Osteoblast (primary cell): ENCODE measurements around the gene RBM39. TPM values are rescaled to one million over a fixed set of nuclear protein-coding genes. Genes with fewer than 3 reads are reported as not detected.
A peak's percentile ranks its signal among the peaks of the same experiment; 100 is the strongest.

ENCODE experiments used
- DNase-seq: peaks from one replicate; pipeline ENCODE4 v3.0.0; 2011; ENCODE audit warnings: low spot score, mixed read lengths; ENCODE audit not compliant: insufficient read length; ENCODE audit errors: missing footprints
- H2AFZ ChIP-seq: 2 replicates; pipeline ENCODE4 v1.6.0; 2011; ENCODE audit warnings: mild to moderate bottlenecking, low read length
- H3K27ac ChIP-seq: 2 replicates; pipeline ENCODE4 v1.5.1; 2011; ENCODE audit warnings: mild to moderate bottlenecking, low read depth, low read length, moderate library complexity
- H3K27me3 ChIP-seq: 2 replicates; pipeline ENCODE4 v1.6.0; 2012; ENCODE audit warnings: mild to moderate bottlenecking, control low read depth, inconsistent platforms, low read length, moderate library complexity; ENCODE audit not compliant: insufficient read depth
- H3K36me3 ChIP-seq: 2 replicates; pipeline ENCODE4 v1.5.1; 2011; ENCODE audit warnings: mild to moderate bottlenecking, low read length, control low read depth, moderate library complexity; ENCODE audit not compliant: insufficient read depth
- H3K4me1 ChIP-seq: 2 replicates; pipeline ENCODE4 v1.5.1; 2011; ENCODE audit warnings: mild to moderate bottlenecking, low read length, control low read depth, moderate library complexity; ENCODE audit not compliant: insufficient read depth
- H3K4me2 ChIP-seq: 2 replicates; pipeline ENCODE4 v1.6.0; 2011; ENCODE audit warnings: mild to moderate bottlenecking, low read length; ENCODE audit not compliant: insufficient read depth
- H3K4me3 ChIP-seq: fragments of 200-600 bp; sonication (generic); 3 replicates; pipeline ENCODE4 v1.5.1; 2012; ENCODE audit warnings: mild to moderate bottlenecking, low read length, inconsistent platforms; ENCODE audit not compliant: insufficient read depth
- H3K79me2 ChIP-seq: 2 replicates; pipeline ENCODE4 v1.6.0; 2012; ENCODE audit warnings: mild to moderate bottlenecking, low read length, control low read depth, inconsistent platforms; ENCODE audit not compliant: insufficient read depth
- H3K9me3 ChIP-seq: 2 replicates; pipeline ENCODE4 v1.5.1; 2011; ENCODE audit warnings: low read depth, low read length, control low read depth
- H4K20me1 ChIP-seq: 2 replicates; pipeline ENCODE4 v1.6.0; 2012; ENCODE audit warnings: mild to moderate bottlenecking, low read length, control low read depth; ENCODE audit not compliant: insufficient read depth
- total RNA-seq: library from RNA; depleted of rRNA; stranded (reverse); fragments of >200 nt; gene quantifications from 2 replicates; pipeline ENCODE4 v1.2.3, GENCODE V29; 2012
- TF ChIP-seq, protein P1 (sequence below): IDR thresholded peaks from 2 replicates; pipeline ENCODE4 v1.5.1; 2011; ENCODE audit warnings: mild to moderate bottlenecking, low read depth, low read length, moderate library complexity; ENCODE audit errors: extremely low read depth

RBM39 gene
- total RNA-seq, 1 donor, result 300 TPM

DNA sequence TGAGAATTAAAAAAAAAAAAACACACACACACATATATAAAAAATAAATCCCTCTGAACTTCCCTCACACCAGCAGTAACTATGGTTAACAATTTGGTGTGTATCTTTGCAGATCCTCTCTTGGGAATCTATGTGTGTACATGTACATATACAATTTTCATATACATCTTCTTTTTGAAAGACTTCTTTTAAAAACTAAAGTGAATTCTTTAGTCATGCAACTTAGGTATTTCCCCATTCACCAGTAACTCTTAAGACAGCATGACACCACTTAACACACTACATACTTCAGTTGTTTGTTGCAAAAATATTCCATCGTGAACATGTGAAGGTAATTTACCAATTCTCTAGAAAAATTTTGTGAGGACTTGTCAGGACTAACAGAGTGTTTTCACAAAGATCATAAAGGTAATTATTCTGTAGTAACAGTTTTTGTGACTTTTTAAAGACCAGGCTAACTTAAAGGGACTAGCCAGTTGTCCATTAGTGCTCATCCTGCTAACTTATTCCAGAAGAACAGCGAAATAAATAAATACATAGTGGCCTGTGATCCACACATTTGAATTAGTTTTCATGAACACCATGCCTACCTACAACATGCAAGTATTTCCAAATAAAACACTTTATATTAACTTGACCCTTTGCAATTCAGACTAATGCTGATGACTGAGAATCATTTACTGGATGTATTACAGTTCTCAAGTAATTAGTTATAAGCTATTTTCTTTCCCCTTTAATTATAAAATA, 12.1 kb downstream of the RBM39 start:
- DNase-seq, result no peak
- peaks cover 77% of the 10 kb centered on the region for H4K20me1 ChIP-seq

DNA sequence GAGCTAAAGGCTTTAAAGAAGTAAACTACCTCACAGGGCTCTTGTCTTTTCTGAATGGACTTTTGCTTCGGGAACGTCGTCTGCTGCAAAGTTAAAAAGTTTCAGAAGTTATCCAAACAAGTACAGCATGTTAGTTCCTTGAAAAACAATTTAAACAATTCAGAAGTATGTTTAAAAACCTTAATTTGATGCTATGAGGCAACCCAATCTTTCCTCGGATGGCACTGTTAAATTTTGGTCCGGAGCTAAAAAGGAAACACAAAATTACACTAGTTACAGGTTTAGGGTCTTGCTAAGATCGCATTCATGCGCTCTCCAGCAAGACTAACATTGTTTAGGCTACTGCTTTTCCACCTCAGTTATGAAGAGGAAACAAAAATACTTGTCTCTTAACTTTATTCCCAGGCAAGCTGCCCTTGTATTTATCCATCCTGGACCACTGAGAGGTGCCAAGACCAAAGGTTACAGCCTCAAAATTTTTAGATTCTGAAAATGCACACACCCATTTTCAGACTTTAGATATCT, 12.7 kb downstream of the RBM39 start:
- Histone ChIP-seq H3K4me2 (peak overlapping the region; percentile 3), H3K4me1 (peaks cover 21% of the 10 kb centered on the region), H3K79me2 (peaks cover 97% of the 10 kb centered on the region), H2AFZ (no peak overlapping the region), H4K20me1 (peaks cover 73% of the 10 kb centered on the region), H3K4me3 (no peak overlapping the region), H3K27me3 (no peaks in the 10 kb centered on the region), H3K27ac (peak overlapping the region; percentile 5), H3K9me3 (no peaks in the 10 kb centered on the region), H3K36me3 (peaks cover 95% of the 10 kb centered on the region)
- TF ChIP-seq, protein P1, sequence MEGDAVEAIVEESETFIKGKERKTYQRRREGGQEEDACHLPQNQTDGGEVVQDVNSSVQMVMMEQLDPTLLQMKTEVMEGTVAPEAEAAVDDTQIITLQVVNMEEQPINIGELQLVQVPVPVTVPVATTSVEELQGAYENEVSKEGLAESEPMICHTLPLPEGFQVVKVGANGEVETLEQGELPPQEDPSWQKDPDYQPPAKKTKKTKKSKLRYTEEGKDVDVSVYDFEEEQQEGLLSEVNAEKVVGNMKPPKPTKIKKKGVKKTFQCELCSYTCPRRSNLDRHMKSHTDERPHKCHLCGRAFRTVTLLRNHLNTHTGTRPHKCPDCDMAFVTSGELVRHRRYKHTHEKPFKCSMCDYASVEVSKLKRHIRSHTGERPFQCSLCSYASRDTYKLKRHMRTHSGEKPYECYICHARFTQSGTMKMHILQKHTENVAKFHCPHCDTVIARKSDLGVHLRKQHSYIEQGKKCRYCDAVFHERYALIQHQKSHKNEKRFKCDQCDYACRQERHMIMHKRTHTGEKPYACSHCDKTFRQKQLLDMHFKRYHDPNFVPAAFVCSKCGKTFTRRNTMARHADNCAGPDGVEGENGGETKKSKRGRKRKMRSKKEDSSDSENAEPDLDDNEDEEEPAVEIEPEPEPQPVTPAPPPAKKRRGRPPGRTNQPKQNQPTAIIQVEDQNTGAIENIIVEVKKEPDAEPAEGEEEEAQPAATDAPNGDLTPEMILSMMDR, result no peak
- DNase-seq, result no peak

More for the DNA sequence above, 12.1 kb downstream of the RBM39 start:
- H3K4me2 ChIP-seq, result peak overlapping the region; percentile 11
- TF ChIP-seq, protein P1, result no peak
- peaks cover 27% of the 10 kb centered on the region for H3K4me1 ChIP-seq
- no peaks in the 10 kb centered on the region for H3K27me3 ChIP-seq
- peaks cover 95% of the 10 kb centered on the region for H3K36me3 ChIP-seq
- peaks cover 97% of the 10 kb centered on the region for H3K79me2 ChIP-seq
- H3K27ac ChIP-seq, result peak overlapping the region; percentile 3
- H3K4me3 ChIP-seq, result no peak overlapping the region
- H2AFZ ChIP-seq, result no peak overlapping the region
- H3K9me3 ChIP-seq, result no peaks in the 10 kb centered on the region

DNA sequence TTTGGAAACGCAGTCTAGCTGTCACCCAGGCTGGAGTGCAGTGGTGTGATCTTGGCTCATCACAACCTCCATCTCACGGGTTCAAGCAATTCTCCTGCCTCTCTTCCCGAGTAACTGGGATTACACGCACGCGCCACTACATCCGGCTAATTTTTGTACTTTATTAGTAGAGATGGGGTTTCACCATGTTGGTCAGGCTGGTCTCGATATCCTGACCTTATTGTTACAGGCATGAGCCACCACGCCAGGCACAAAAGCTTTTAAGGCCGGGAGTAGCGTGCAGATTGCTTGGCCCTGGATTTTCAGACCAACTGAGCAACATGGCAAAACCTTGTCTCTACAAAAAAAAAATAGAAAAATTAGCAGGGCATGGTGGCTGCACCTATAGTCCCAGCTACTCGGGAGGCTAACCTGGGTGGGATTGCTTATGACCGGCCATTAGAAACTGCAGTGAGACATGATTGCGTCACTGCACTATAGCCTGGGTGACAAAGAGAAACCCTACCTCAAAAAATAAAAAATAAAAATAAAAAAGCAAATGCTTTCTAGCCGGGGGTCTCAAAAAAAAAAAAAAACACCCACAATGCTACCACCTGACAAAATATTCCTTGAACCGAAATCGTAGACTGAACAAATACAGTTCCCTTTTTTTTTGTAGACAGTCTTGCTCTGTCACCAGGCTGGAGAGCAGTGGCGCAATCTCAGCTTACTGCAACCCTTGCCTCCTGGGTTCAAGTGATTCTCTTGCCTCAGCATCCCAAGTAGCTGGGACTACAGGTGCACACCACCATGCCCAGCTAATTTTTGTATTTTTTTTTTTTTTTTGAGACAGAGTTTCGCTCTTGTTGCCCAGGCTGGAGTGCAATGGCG, 15.0 kb downstream of the RBM39 start:
- Histone ChIP-seq H3K4me1 (peaks cover 12% of the 10 kb centered on the region), H3K27ac (no peak overlapping the region), H3K27me3 (no peaks in the 10 kb centered on the region), H3K4me2 (no peak overlapping the region), H3K79me2 (peaks cover 95% of the 10 kb centered on the region), H3K36me3 (peaks cover 94% of the 10 kb centered on the region), H3K9me3 (no peaks in the 10 kb centered on the region), H4K20me1 (peaks cover 65% of the 10 kb centered on the region), H2AFZ (no peak overlapping the region), H3K4me3 (no peak overlapping the region)
- no peak for DNase-seq
- TF ChIP-seq, protein P1, result no peak
